Activated B cell treated with CpG ODN at 0.5 μM for 24 hours (primary cell): ENCODE data around the gene CCDC50. TPM values are rescaled to one million over a fixed set of nuclear protein-coding genes. Genes with fewer than 3 reads are reported as not detected.

Experiments used
- ATAC-seq: fragments of 200-7000 bp; cut with Tn5 transposase; one replicate; pipeline ENCODE4 v1.10.0; 2021; ENCODE audit warnings: low read depth, mild to moderate bottlenecking, moderate library complexity
- CTCF ChIA-PET: fragments of 350-600 bp; sonication (Branson Sonifier 250); formaldehyde crosslinking; loops from one replicate; lab custom pipeline; 2021; ENCODE audit warnings: antibody characterized with exemption; lab: Charles Lee
- POLR2A ChIA-PET: fragments of 350-600 bp; sonication (Branson Sonifier 250); formaldehyde crosslinking; loops from one replicate; lab custom pipeline; 2021; ENCODE audit warnings: antibody characterized with exemption; lab: Charles Lee
- DNase-seq: peaks from one replicate; pipeline ENCODE4 v3.0.0; 2022
- H3K27ac Mint-ChIP-seq: one replicate; pipeline ENCODE4 v1.8.0; 2020; ENCODE audit warnings: mixed read lengths
- H3K27me3 Mint-ChIP-seq: one replicate; pipeline ENCODE4 v1.8.0; 2021; ENCODE audit warnings: mixed read lengths
- H3K36me3 Mint-ChIP-seq: one replicate; pipeline ENCODE4 v1.8.0; 2021; ENCODE audit warnings: low read depth, mixed read lengths
- H3K4me1 Mint-ChIP-seq: one replicate; pipeline ENCODE4 v1.8.0; 2021; ENCODE audit warnings: mixed read lengths
- H3K4me3 Mint-ChIP-seq: one replicate; pipeline ENCODE4 v1.8.0; 2020; ENCODE audit warnings: mild to moderate bottlenecking, mixed read lengths
- H3K9me3 Mint-ChIP-seq: one replicate; pipeline ENCODE4 v1.8.0; 2020; ENCODE audit warnings: mixed read lengths
- CTCF ChIP-seq: fragments of 200-600 bp; IDR thresholded peaks from one replicate; pipeline ENCODE4 v1.8.0; 2022; ENCODE audit warnings: antibody characterized with exemption, mild to moderate bottlenecking
- intact Hi-C: fragments of 100-400 bp; cut with micrococcal nuclease; formaldehyde crosslinking; loops from one replicate; pipeline ENCODE4 v1.15.1; 2024
- total RNA-seq: library from RNA; stranded (reverse); gene quantifications from 2 replicates; pipeline ENCODE4 v1.2.3, GENCODE V29; 2022

The CCDC50 gene
- total RNA-seq, 1 donor from 2014 or later: 153 TPM

GRCh38 chr3:191358929-191359328, 29.7 kb downstream of the CCDC50 start:
- Mint-ChIP-seq H3K36me3 (peaks cover 72% of the 10 kb centered on the region), H3K9me3 (no peaks in the 10 kb centered on the region), H3K4me3 (peak overlapping the region; percentile 21), H3K27ac (peak overlapping the region; percentile 84), H3K4me1 (peaks cover 68% of the 10 kb centered on the region), H3K27me3 (no peaks in the 10 kb centered on the region)
- DNase-seq (no peak), ATAC-seq (no peak)
- CTCF ChIA-PET: interaction anchor here (0.8 to 2.4 kb wide), 3 partner anchors 23 to 114 kb away, joined by 3 to 10 read pairs (median 3); no protein-coding TSS in a partner anchor
- intact Hi-C loops: loop anchor here (1.0 to 2.0 kb wide), 4 partner anchors 8 to 58 kb away; no protein-coding TSS in a partner anchor
- POLR2A ChIA-PET: interaction anchor here (1.1 to 1.3 kb wide), 2 partner anchors 58 to 60 kb away, joined by 3 to 4 read pairs; no protein-coding TSS in a partner anchor
- no peak for TF ChIP-seq CTCF

GRCh38 chr3:191360620-191361019, 31.4 kb downstream of the CCDC50 start:
- intact Hi-C loops: no loop called here
- Mint-ChIP-seq H3K9me3 (no peaks in the 10 kb centered on the region), H3K27me3 (no peaks in the 10 kb centered on the region), H3K4me3 (no peak overlapping the region), H3K27ac (peak overlapping the region; percentile 21), H3K4me1 (peaks cover 57% of the 10 kb centered on the region), H3K36me3 (peaks cover 82% of the 10 kb centered on the region)
- ChIA-PET CTCF (interaction anchor here (0.9 kb wide), 1 partner anchor 16 kb away, joined by 3 read pairs; no protein-coding TSS in a partner anchor), POLR2A (no interaction called here)
- DNase-seq (no peak), ATAC-seq (no peak)
- no peak for TF ChIP-seq CTCF

GRCh38 chr3:191361456-191361855, 32.3 kb downstream of the CCDC50 start:
- peak overlapping the region; percentile 32 for H3K27ac Mint-ChIP-seq
- peaks cover 88% of the 10 kb centered on the region for H3K36me3 Mint-ChIP-seq
- no peak overlapping the region for H3K4me3 Mint-ChIP-seq
- ATAC-seq (no peak), DNase-seq (no peak)
- H3K27me3 Mint-ChIP-seq: no peaks in the 10 kb centered on the region
- no peaks in the 10 kb centered on the region for H3K9me3 Mint-ChIP-seq
- POLR2A ChIA-PET: no interaction called here
- TF ChIP-seq CTCF: no peak
- CTCF ChIA-PET: no interaction called here
- peaks cover 49% of the 10 kb centered on the region for H3K4me1 Mint-ChIP-seq
- intact Hi-C loops: no loop called here

- Mint-ChIP-seq H3K27me3 (no peaks in the 10 kb centered on the region), H3K4me1 (peaks cover 43% of the 10 kb centered on the region), H3K27ac (peak overlapping the region; percentile 53), H3K9me3 (no peaks in the 10 kb centered on the region), H3K36me3 (peaks cover 91% of the 10 kb centered on the region), H3K4me3 (no peak overlapping the region)
- no peak for DNase-seq
- intact Hi-C loops: no loop called here
- TF ChIP-seq CTCF: no peak
- ChIA-PET POLR2A (interaction anchor here (0.7 to 1.5 kb wide), 3 partner anchors 25 to 92 kb away, joined by 3 read pairs; no protein-coding TSS in a partner anchor), CTCF (no interaction called here)
- ATAC-seq: no peak
Measured at GRCh38 chr3:191362037-191362436, 32.8 kb downstream of the CCDC50 start.

- CTCF ChIA-PET: no interaction called here
- POLR2A ChIA-PET: interaction anchor here (0.7 to 1.5 kb wide), 4 partner anchors 25 to 93 kb away, joined by 3 read pairs; partner anchors contain the start of gene CCDC50
- Mint-ChIP-seq H3K4me3 (no peak overlapping the region), H3K36me3 (peaks cover 90% of the 10 kb centered on the region), H3K27ac (peak overlapping the region; percentile 53), H3K9me3 (no peaks in the 10 kb centered on the region), H3K4me1 (peaks cover 39% of the 10 kb centered on the region), H3K27me3 (no peaks in the 10 kb centered on the region)
- DNase-seq (no peak), ATAC-seq (no peak)
- TF ChIP-seq CTCF: no peak
- intact Hi-C loops: no loop called here
Measured at GRCh38 chr3:191362524-191363090, 33.4 kb downstream of the CCDC50 start.
